GM12878 (cell line): ENCODE results near the gene GARIN3. TPM values are rescaled to one million over a fixed set of nuclear protein-coding genes. Genes with fewer than 3 reads are reported as not detected.

Experiments
- ATAC-seq: fragments of 200-7000 bp; cut with Tn5 transposase; 3 replicates; pipeline ENCODE4 v1.9.1; 2020; ENCODE audit warnings: mild to moderate bottlenecking, moderate library complexity
- BruUV-seq: library from RNA; stranded (reverse); fragments of 400-500 nt; replicated peaks from 2 replicates; lab custom pipeline; 2021; lab: Mats Ljungman, UMichigan
- CTCF ChIA-PET: fragments of 300-600 bp; sonication (Branson Sonifier 250); formaldehyde crosslinking; extraction: SDS; loops from one replicate; lab custom pipeline; 2021; ENCODE audit warnings: inconsistent platforms; lab: Yijun Ruan, JAX
- POLR2A ChIA-PET: fragments of 350-600 bp; formaldehyde crosslinking; extraction: SDS; loops from one replicate; lab custom pipeline; 2021; ENCODE audit warnings: inconsistent platforms; lab: Charles Lee
- RAD21 ChIA-PET: fragments of 300-600 bp; sonication (Branson Sonifier 250); formaldehyde crosslinking; loops from one replicate; lab custom pipeline; 2023; ENCODE audit warnings: antibody characterized with exemption; ENCODE audit not compliant: unreplicated experiment; lab: Charles Lee
- SMC1A ChIA-PET: fragments of 300-600 bp; sonication (Branson Sonifier 250); formaldehyde crosslinking; loops from one replicate; lab custom pipeline; 2023; ENCODE audit not compliant: unreplicated experiment, uncharacterized antibody; lab: Charles Lee
- DNase-seq: peaks from one replicate; pipeline ENCODE4 v3.0.0-alpha.2; 2011; ENCODE audit warnings: low read depth, low spot score
- FAIRE-seq: peaks from 3 replicates; lab custom pipeline; 2011; peaks lifted over from hg19 to GRCh38; lab: Jason Lieb, UNC
- H2AFZ ChIP-seq: 2 replicates; pipeline ENCODE4 v1.6.0; 2011; ENCODE audit warnings: low read depth, low read length, control low read depth; ENCODE audit not compliant: control insufficient read depth
- H3K27ac ChIP-seq: 2 replicates; pipeline ENCODE4 v1.5.1; 2011; ENCODE audit warnings: control low read depth; ENCODE audit not compliant: control insufficient read depth, insufficient read depth
- H3K27me3 ChIP-seq, 2 experiments: replicated peaks in 1 of 2; 2 replicates each; pipeline versions ENCODE4 v1.6.0 to v1.6.1; 2011; ENCODE audit warnings: low read length in 1 of 2; ENCODE audit not compliant: control insufficient read depth in 2 of 2, insufficient read depth in 2 of 2
- H3K36me3 ChIP-seq, 2 experiments: 2 replicates each; pipeline ENCODE4 v1.5.1; 2011; ENCODE audit warnings: low read length in 1 of 2; ENCODE audit not compliant: control insufficient read depth in 2 of 2, insufficient read depth in 2 of 2
- H3K4me1 ChIP-seq: 2 replicates; pipeline ENCODE4 v1.6.1; 2011; ENCODE audit warnings: mild to moderate bottlenecking, low read length, moderate library complexity, mixed read lengths; ENCODE audit not compliant: control insufficient read depth, insufficient read depth
- H3K4me2 ChIP-seq: 2 replicates; pipeline ENCODE4 v1.6.0; 2011; ENCODE audit warnings: control low read depth; ENCODE audit not compliant: control insufficient read depth, insufficient read depth
- H3K4me3 ChIP-seq: fragments of 200-600 bp; sonication (generic); 2 replicates; pipeline ENCODE4 v1.5.1; 2016
- H3K79me2 ChIP-seq: 2 replicates; pipeline ENCODE4 v1.6.0; 2011; ENCODE audit warnings: low read length; ENCODE audit not compliant: control insufficient read depth, insufficient read depth
- H3K9ac ChIP-seq: 2 replicates; pipeline ENCODE4 v1.8.0; 2011; ENCODE audit warnings: low read length, control low read depth, mixed read lengths; ENCODE audit not compliant: control insufficient read depth, insufficient read depth
- H3K9me3 ChIP-seq: replicated peaks from 3 replicates; pipeline ENCODE4 v1.5.1; 2011; ENCODE audit warnings: mild to moderate bottlenecking, low read length; ENCODE audit not compliant: control insufficient read depth, insufficient read depth
- H4K20me1 ChIP-seq: 2 replicates; pipeline ENCODE4 v1.6.0; 2011; ENCODE audit not compliant: control insufficient read depth, insufficient read depth
- DPF2 ChIP-seq: fragments of 450-650 bp; IDR thresholded peaks from 2 replicates; pipeline ENCODE4 v1.6.1; 2017; ENCODE audit warnings: mild to moderate bottlenecking
- EED ChIP-seq: sonication (generic); IDR thresholded peaks from 2 replicates; pipeline ENCODE4 v1.6.1; 2016; ENCODE audit warnings: antibody characterized with exemption, low read depth
- ESRRA ChIP-seq: IDR thresholded peaks from 2 replicates; pipeline ENCODE4 v1.6.1; 2012; ENCODE audit warnings: mild to moderate bottlenecking, low read length, improper control_type of control experiment
- ETV6 ChIP-seq, 2 experiments: fragments of 450-650 bp in 1 of 2; IDR thresholded peaks in 1 of 2; conservative IDR thresholded peaks in 1 of 2; 2 replicates each; pipeline ENCODE4 v1.6.1; 2014; ENCODE audit warnings: antibody characterized with exemption in 1 of 2, borderline replicate concordance in 1 of 2, low read depth in 1 of 2, mild to moderate bottlenecking in 1 of 2, moderate library complexity in 1 of 2
- EZH2 ChIP-seq: IDR thresholded peaks from 2 replicates; pipeline ENCODE4 v1.6.1; 2012; ENCODE audit warnings: low read depth, mild to moderate bottlenecking, control low read depth, inconsistent platforms, low read length, borderline replicate concordance; ENCODE audit not compliant: control insufficient read depth
- FOXM1 ChIP-seq: IDR thresholded peaks from 2 replicates; pipeline ENCODE4 v1.6.1; 2012; ENCODE audit warnings: low read depth, mild to moderate bottlenecking, inconsistent platforms, low read length, moderate library complexity
- HDAC6 ChIP-seq: fragments of 200-600 bp; sonication (generic); IDR thresholded peaks from one replicate; pipeline ENCODE4 v1.8.0; 2017; ENCODE audit warnings: antibody characterized with exemption; ENCODE audit not compliant: unreplicated experiment
- IKZF1 ChIP-seq: fragments of 450-650 bp; conservative IDR thresholded peaks from 2 replicates; pipeline ENCODE4 v1.6.1; 2017; ENCODE audit warnings: antibody characterized with exemption, mild to moderate bottlenecking
- IKZF2 ChIP-seq, 2 experiments: fragments of 450-650 bp; IDR thresholded peaks; 2 replicates each; pipeline ENCODE4 v1.6.1; 2017; ENCODE audit warnings: mild to moderate bottlenecking in 2 of 2, moderate library complexity in 2 of 2
- JUNB ChIP-seq: IDR thresholded peaks from 2 replicates; pipeline ENCODE4 v1.6.1; 2016; ENCODE audit warnings: antibody characterized with exemption, mild to moderate bottlenecking
- NR2C2 ChIP-seq: IDR thresholded peaks from 2 replicates; pipeline ENCODE4 v1.6.1; 2011; ENCODE audit warnings: borderline replicate concordance, low read depth; ENCODE audit not compliant: control insufficient read depth, insufficient read length
- NRF1 ChIP-seq: conservative IDR thresholded peaks from 2 replicates; pipeline ENCODE4 v1.6.1; 2011; ENCODE audit warnings: mild to moderate bottlenecking, low read depth, low read length, improper control_type of control experiment
- PAX5 ChIP-seq: IDR thresholded peaks from 2 replicates; pipeline ENCODE4 v1.6.1; 2011; ENCODE audit warnings: low read depth, low read length, borderline replicate concordance
- PML ChIP-seq: IDR thresholded peaks from 2 replicates; pipeline ENCODE4 v1.6.1; 2012; ENCODE audit warnings: low read length, inconsistent platforms
- SUPT20H ChIP-seq: IDR thresholded peaks from 2 replicates; pipeline ENCODE4 v1.6.1; 2011; ENCODE audit warnings: low read depth, mild to moderate bottlenecking, low read length, moderate library complexity, borderline replicate concordance; ENCODE audit not compliant: control insufficient read depth
- ZNF384 ChIP-seq: IDR thresholded peaks from 2 replicates; pipeline ENCODE4 v1.6.1; 2012; ENCODE audit warnings: low read depth, mild to moderate bottlenecking, low read length, improper control_type of control experiment, borderline replicate concordance
- WGBS: methylation state at CpG from one replicate; pipeline ENCODE4 v1.1.6; 2016; ENCODE audit warnings: low lambda C conversion rate; ENCODE audit not compliant: insufficient replicate concordance, insufficient coverage; ENCODE audit errors: missing lambda C conversion rate; 5-methylcytosine and 5-hydroxymethylcytosine counted together
- in situ Hi-C: fragments of 300-500 bp; cut with MboI; formaldehyde crosslinking; loops from 9 replicates; pipeline ENCODE4 v1.14.3; 2018; ENCODE audit warnings: mixed read lengths
- intact Hi-C: fragments of 100-400 bp; cut with micrococcal nuclease; formaldehyde crosslinking; loops from one replicate; pipeline ENCODE4 v1.14.2; 2022; ENCODE audit not compliant: unreplicated experiment
- polyA plus RNA-seq, 11 experiments: library from polyadenylated mRNA; depleted of rRNA in 4 of 11; unstranded in 6 of 11; stranded (reverse) in 5 of 11; fragments of >200 nt; fragmentation: Nextera tagmentation in 4 of 11; fragmentation: Illumina TruSeq in 1 of 11; extraction: Ambion mirVana in 4 of 11; extraction: Trizol in 1 of 11; gene quantifications; 1 replicate in 1 of 11; 2 replicates in 10 of 11; pipeline versions ENCODE4 v1.2.1 to v1.2.3, GENCODE V29; 2011 to 2016; ENCODE audit warnings: inconsistent platforms in 2 of 11, missing spikeins in 2 of 11, low read depth in 1 of 11
- total RNA-seq, 4 experiments: library from RNA; depleted of rRNA in 3 of 4; stranded (reverse); fragments of >200 nt in 3 of 4; fragmentation: Illumina TruSeq in 1 of 4; extraction: Trizol in 1 of 4; gene quantifications; 2 replicates each; pipeline versions ENCODE4 v1.2.1 to v1.2.3, GENCODE V29; 2013 to 2021
- TF ChIP-seq, protein P1 (sequence below): fragments of 450-650 bp; IDR thresholded peaks from 2 replicates; pipeline ENCODE4 v1.6.1; 2016; ENCODE audit warnings: mild to moderate bottlenecking

GARIN3 gene
- total and polyA plus RNA-seq, 10 of the 15 experiments (the other 5 are each of a cell fraction or from before 2014, with no cell fraction given) = 0.15 TPM; not detected in 9

- Histone ChIP-seq H3K4me2 (peak overlapping the region; percentile 24), H3K79me2 (no peaks in the 10 kb centered on the region), H2AFZ (peak overlapping the region; percentile 77), H4K20me1 (no peaks in the 10 kb centered on the region), H3K27me3 (no peaks in the 10 kb centered on the region), H3K36me3 (no peaks in the 10 kb centered on the region), H3K9me3 (no peaks in the 10 kb centered on the region; the same call in 2 of the 3 replicates), H3K4me3 (peak overlapping the region; percentile 11; the same call in 1 of the 2 replicates), H3K4me1 (peaks cover 55% of the 10 kb centered on the region), H3K9ac (no peak overlapping the region), H3K27ac (peak overlapping the region; percentile 14)
- DNase-seq (peak; percentile 61), FAIRE-seq (peak; percentile 62), ATAC-seq (peak; percentile 74)
- ChIA-PET SMC1A (interaction anchor here (0.6 to 5.0 kb wide), 21 partner anchors 10 to 93 kb away, joined by 3 to 45 read pairs (median 5); partner anchors contain the start of genes ITK and MED7), CTCF (interaction anchor here (0.5 to 6.3 kb wide), 8 partner anchors 8 to 616 kb away, joined by 3 to 53 read pairs (median 4); no protein-coding TSS in a partner anchor), RAD21 (interaction anchor here (1.0 to 4.9 kb wide), 12 partner anchors 9 to 65 kb away, joined by 3 to 52 read pairs (median 12); no protein-coding TSS in a partner anchor), POLR2A (interaction anchor here (0.5 to 4.7 kb wide), 8 partner anchors 8 to 311 kb away, joined by 3 to 20 read pairs (median 6); no protein-coding TSS in a partner anchor)
- no TSS peak for BruUV-seq
- WGBS = 12% methylated on average over 10 of the region's 10 CpGs
- intact Hi-C loops = loop anchor here (2.0 kb wide), 1 partner anchor 42 kb away; no protein-coding TSS in a partner anchor
- in situ Hi-C loops = no loop called here
- TF ChIP-seq FOXM1 (0 out of 2 replicates have a peak, but pooled peaks have one; percentile 34), PML (no peak), PAX5 (peak; percentile 64; the same call in 1 of the 2 replicates), HDAC6 (no peak), JUNB (0 out of 2 replicates have a peak, but pooled peaks have one; percentile 22), SUPT20H (no peak), DPF2 (peak; percentile 14; the same call in 1 of the 2 replicates), NRF1 (no peak), IKZF1 (peak; percentile 65), ETV6 (conservative IDR thresholded peaks at IDR 0.05 in 1 of 2, IDR thresholded peaks at IDR 0.05 in 1 of 2; ENCODE audit: borderline replicate concordance in 1 of 2, low read depth in 1 of 2) (peak in 1 of 2 experiments; percentile 68; a peak in 2 of 4 replicates), EZH2 (no peak), NR2C2 (no peak), ESRRA (no peak), ZNF384 (no peak), IKZF2 (IDR thresholded peaks at IDR 0.05) (peak in 1 of 2 experiments; percentile 81), EED (peak; percentile 85)
- TF ChIP-seq, protein P1, sequence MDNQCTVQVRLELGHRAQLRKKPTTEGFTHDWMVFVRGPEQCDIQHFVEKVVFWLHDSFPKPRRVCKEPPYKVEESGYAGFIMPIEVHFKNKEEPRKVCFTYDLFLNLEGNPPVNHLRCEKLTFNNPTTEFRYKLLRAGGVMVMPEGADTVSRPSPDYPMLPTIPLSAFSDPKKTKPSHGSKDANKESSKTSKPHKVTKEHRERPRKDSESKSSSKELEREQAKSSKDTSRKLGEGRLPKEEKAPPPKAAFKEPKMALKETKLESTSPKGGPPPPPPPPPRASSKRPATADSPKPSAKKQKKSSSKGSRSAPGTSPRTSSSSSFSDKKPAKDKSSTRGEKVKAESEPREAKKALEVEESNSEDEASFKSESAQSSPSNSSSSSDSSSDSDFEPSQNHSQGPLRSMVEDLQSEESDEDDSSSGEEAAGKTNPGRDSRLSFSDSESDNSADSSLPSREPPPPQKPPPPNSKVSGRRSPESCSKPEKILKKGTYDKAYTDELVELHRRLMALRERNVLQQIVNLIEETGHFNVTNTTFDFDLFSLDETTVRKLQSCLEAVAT = no peak
Observed at GRCh38 chr5:157214861-157215513, 48.9 kb upstream of the GARIN3 start.
